Lower lobe of right lung (tissue), 2 donors: ENCODE measurements around the gene WDR43. TPM values are rescaled to one million over a fixed set of nuclear protein-coding genes. Genes with fewer than 3 reads are reported as not detected.

ENCODE experiments used
- ATAC-seq, 2 donors: fragments of 200-7000 bp; cut with Tn5 transposase; one replicate each; pipeline ENCODE4 v1.9.1; 2020 to 2022; ENCODE audit warnings: mild to moderate bottlenecking in 2 of 2, moderate library complexity in 2 of 2
- DNase-seq: peaks from one replicate; pipeline ENCODE4 v3.0.0-alpha.2; 2020
- H3K27ac ChIP-seq: fragments of 200-600 bp; one replicate; pipeline ENCODE4 v1.8.0; 2022
- H3K27me3 ChIP-seq: fragments of 200-600 bp; one replicate; pipeline ENCODE4 v1.8.0; 2022; ENCODE audit warnings: low read depth
- H3K36me3 ChIP-seq: fragments of 200-600 bp; one replicate; pipeline ENCODE4 v1.8.0; 2022; ENCODE audit warnings: mild to moderate bottlenecking
- H3K4me1 ChIP-seq: fragments of 200-600 bp; one replicate; pipeline ENCODE4 v1.8.0; 2022
- H3K4me3 ChIP-seq: fragments of 200-600 bp; one replicate; pipeline ENCODE4 v1.8.0; 2022; ENCODE audit warnings: mild to moderate bottlenecking
- H3K9me3 ChIP-seq: fragments of 200-600 bp; one replicate; pipeline ENCODE4 v1.8.0; 2022
- CTCF ChIP-seq: fragments of 200-600 bp; IDR thresholded peaks from one replicate; pipeline ENCODE4 v1.8.0; 2022; ENCODE audit warnings: antibody characterized with exemption, mild to moderate bottlenecking
- intact Hi-C: fragments of 100-400 bp; cut with DNase I; formaldehyde crosslinking; loops from one replicate; pipeline ENCODE4 v1.11.0; 2022
- total RNA-seq: library from RNA; stranded (reverse); fragmentation: NEBNext Ultra II Directional; extraction: Animal tissue kit (Norgen Biotek cat#: 25700); gene quantifications from one replicate; pipeline ENCODE4 v1.2.1, GENCODE V29; 2021
- donor health status: DM: no; HTN: yes; CAD: no; lungs with severe emphysema.

Gene WDR43
- total RNA-seq, 1 donor from 2014 or later = 27.9 TPM

DNA sequence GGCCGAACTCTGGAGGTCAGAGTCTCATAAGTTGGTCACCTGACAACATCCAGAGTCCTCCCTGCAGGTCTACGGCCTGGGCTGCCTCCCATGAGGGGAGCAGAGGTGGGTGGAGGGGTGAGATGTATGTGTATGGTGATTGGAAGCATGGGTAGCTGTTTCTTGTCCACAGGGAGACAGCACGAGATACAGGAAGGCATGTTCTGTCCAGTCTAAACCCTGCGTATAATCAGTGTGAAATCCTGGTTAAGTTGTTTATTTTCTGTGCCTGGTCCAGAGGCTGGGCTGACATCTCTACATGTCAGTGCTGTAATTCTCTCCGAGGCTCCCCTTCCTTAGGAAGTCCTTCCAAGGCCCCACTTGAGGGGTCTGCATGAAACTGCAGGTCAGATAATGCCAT lies 95.5 kb downstream of the WDR43 start:
- intact Hi-C loops = no loop called here
- Histone ChIP-seq H3K27ac (no peak overlapping the region), H3K27me3 (no peaks in the 10 kb centered on the region), H3K4me3 (no peak overlapping the region), H3K9me3 (no peaks in the 10 kb centered on the region), H3K36me3 (no peaks in the 10 kb centered on the region), H3K4me1 (peaks cover 7% of the 10 kb centered on the region)
- no peak for DNase-seq
- TF ChIP-seq CTCF = no peak
- no peak for ATAC-seq

DNA sequence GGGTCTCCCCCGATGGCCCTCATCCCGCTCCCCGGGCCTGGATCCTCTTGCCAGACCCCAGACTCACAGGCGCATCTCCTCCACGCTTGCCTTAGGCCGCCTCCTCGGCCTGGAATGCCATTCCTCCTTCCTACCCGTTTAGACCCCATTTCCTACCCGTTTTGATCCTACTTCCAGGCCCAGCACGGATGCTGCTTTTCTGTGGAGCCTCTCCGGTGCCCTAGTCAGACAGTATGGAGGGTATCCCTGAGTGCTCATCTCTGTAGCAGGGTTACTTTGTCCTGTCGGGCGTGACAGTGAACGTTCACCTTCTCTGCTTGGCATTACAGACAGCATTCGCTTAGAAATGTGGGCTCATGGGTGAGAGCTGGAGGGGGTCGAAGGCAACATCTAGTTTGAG lies 96.0 kb downstream of the WDR43 start:
- intact Hi-C loops = no loop called here
- Histone ChIP-seq H3K4me3 (no peak overlapping the region), H3K27me3 (no peaks in the 10 kb centered on the region), H3K4me1 (peaks cover 7% of the 10 kb centered on the region), H3K36me3 (no peaks in the 10 kb centered on the region), H3K27ac (no peak overlapping the region), H3K9me3 (no peaks in the 10 kb centered on the region)
- no peak for ATAC-seq
- DNase-seq = no peak
- TF ChIP-seq CTCF = no peak

- ATAC-seq = peak in 1 of 2 donors; percentile 41
- DNase-seq = no peak
Observed at GRCh38 chr2:28991021-28991420, 96.6 kb downstream of the WDR43 start.

GRCh38 chr2:28991460-28991859 lies 97.0 kb downstream of the WDR43 start:
- ATAC-seq = peak in 1 of 2 donors; percentile 9
- intact Hi-C loops = no loop called here
- Histone ChIP-seq H3K27me3 (no peaks in the 10 kb centered on the region), H3K27ac (no peak overlapping the region), H3K4me1 (peaks cover 7% of the 10 kb centered on the region), H3K9me3 (no peaks in the 10 kb centered on the region), H3K36me3 (no peaks in the 10 kb centered on the region), H3K4me3 (no peak overlapping the region)
- TF ChIP-seq CTCF = no peak
- DNase-seq = no peak

More at GRCh38 chr2:28991021-28991420, 96.6 kb downstream of the WDR43 start:
- Histone ChIP-seq H3K27me3 (no peaks in the 10 kb centered on the region), H3K9me3 (no peaks in the 10 kb centered on the region), H3K4me1 (peaks cover 7% of the 10 kb centered on the region), H3K36me3 (no peaks in the 10 kb centered on the region), H3K27ac (no peak overlapping the region), H3K4me3 (no peak overlapping the region)
- TF ChIP-seq CTCF = no peak
- intact Hi-C loops = no loop called here

GRCh38 chr2:28993206-28993960 lies 98.9 kb downstream of the WDR43 start:
- no peak for TF ChIP-seq CTCF
- no peaks in the 10 kb centered on the region for H3K36me3 ChIP-seq
- no peak overlapping the region for H3K4me3 ChIP-seq
- H3K27ac ChIP-seq = no peak overlapping the region
- H3K9me3 ChIP-seq = no peaks in the 10 kb centered on the region
- H3K4me1 ChIP-seq = peaks cover 7% of the 10 kb centered on the region
- intact Hi-C loops = no loop called here
- DNase-seq = peak; percentile 68
- H3K27me3 ChIP-seq = no peaks in the 10 kb centered on the region
- ATAC-seq = peak; percentile 58 to 90
